PC-9 (cell line): ENCODE data around the gene ACMSD. TPM values are rescaled to one million over a fixed set of nuclear protein-coding genes. Genes with fewer than 3 reads are reported as not detected.
"Not testable (repeated sequence)": the region's sequence is repeated elsewhere in the genome, so short reads cannot be mapped to it uniquely, and the experiment has no call there.

Experiments used
- BruUV-seq: library from RNA; stranded (reverse); fragments of 400-500 nt; replicated peaks from 2 replicates; lab custom pipeline; 2021; lab: Mats Ljungman, UMichigan
- CTCF ChIA-PET: fragments of 300-600 bp; sonication (Branson Sonifier 250); formaldehyde crosslinking; loops from one replicate; lab custom pipeline; 2022; ENCODE audit warnings: antibody characterized with exemption; lab: Charles Lee
- POLR2A ChIA-PET: fragments of 300-600 bp; sonication (Branson Sonifier 250); formaldehyde crosslinking; loops from one replicate; lab custom pipeline; 2022; ENCODE audit warnings: antibody characterized with exemption; ENCODE audit not compliant: unreplicated experiment; lab: Charles Lee
- DNase-seq, 2 experiments: peaks; one replicate each; pipeline versions ENCODE4 v3.0.0 to v3.0.0-alpha.2; 2015 to 2022; ENCODE audit warnings: mixed read lengths in 1 of 2
- H2AFZ ChIP-seq: fragments of 200-600 bp; sonication (generic); 2 replicates; pipeline ENCODE4 v1.8.1; 2017; ENCODE audit warnings: antibody characterized with exemption
- H3F3A ChIP-seq: fragments of 200-600 bp; sonication (generic); 2 replicates; pipeline ENCODE4 v1.8.1; 2017; ENCODE audit warnings: antibody characterized with exemption, mild to moderate bottlenecking, low read depth; ENCODE audit not compliant: insufficient read depth
- H3K27ac ChIP-seq: fragments of 200-600 bp; sonication (generic); 2 replicates; pipeline ENCODE4 v1.6.1; 2016; ENCODE audit warnings: mixed run types
- H3K27me3 ChIP-seq: fragments of 200-600 bp; sonication (generic); 2 replicates; pipeline ENCODE4 v1.6.1; 2016; ENCODE audit warnings: low read depth, mixed run types; ENCODE audit not compliant: insufficient read depth
- H3K36me3 ChIP-seq: fragments of 200-600 bp; sonication (generic); 2 replicates; pipeline ENCODE4 v1.6.1; 2016; ENCODE audit warnings: low read depth, mixed run types
- H3K4me1 ChIP-seq: fragments of 200-600 bp; sonication (generic); replicated peaks from 2 replicates; pipeline ENCODE4 v1.6.1; 2016; ENCODE audit warnings: mixed run types; ENCODE audit not compliant: insufficient read depth
- H3K4me2 ChIP-seq: fragments of 200-600 bp; sonication (generic); 2 replicates; pipeline ENCODE4 v1.6.1; 2017; ENCODE audit warnings: mixed run types
- H3K4me3 ChIP-seq: fragments of 200-600 bp; sonication (generic); 2 replicates; pipeline ENCODE4 v1.6.1; 2016; ENCODE audit warnings: mixed run types
- H3K79me2 ChIP-seq: fragments of 200-600 bp; sonication (generic); 2 replicates; pipeline ENCODE4 v1.6.1; 2017; ENCODE audit warnings: low read depth, mixed run types
- H3K9me2 ChIP-seq: fragments of 200-600 bp; sonication (generic); 2 replicates; pipeline ENCODE4 v1.8.1; 2017; ENCODE audit warnings: mild to moderate bottlenecking; ENCODE audit not compliant: insufficient read depth
- H3K9me3 ChIP-seq: fragments of 200-600 bp; sonication (generic); 2 replicates; pipeline ENCODE4 v1.8.1; 2016; ENCODE audit warnings: low read depth; ENCODE audit not compliant: insufficient read depth
- H4K20me1 ChIP-seq: fragments of 200-600 bp; sonication (generic); 2 replicates; pipeline ENCODE4 v1.8.1; 2017; ENCODE audit not compliant: insufficient read depth
- EZH2 ChIP-seq: fragments of 200-600 bp; sonication (generic); IDR thresholded peaks from 2 replicates; pipeline ENCODE4 v1.8.0; 2017; ENCODE audit warnings: antibody characterized with exemption, low read depth
- intact Hi-C: fragments of 100-400 bp; cut with micrococcal nuclease; formaldehyde crosslinking; loops from one replicate; pipeline ENCODE4 v1.10.0; 2022; ENCODE audit not compliant: unreplicated experiment
- total RNA-seq: library from RNA; stranded (reverse); gene quantifications from 2 replicates; pipeline ENCODE4 v1.2.3, GENCODE V29; 2021
- TF ChIP-seq, protein P1 (sequence below): fragments of 200-600 bp; sonication (generic); conservative IDR thresholded peaks from 2 replicates; pipeline ENCODE4 v1.6.1; 2017; ENCODE audit warnings: mixed run types, antibody characterized with exemption, mild to moderate bottlenecking, moderate library complexity

ACMSD gene
- total RNA-seq, 1 experiment from 2014 or later, result not detected

- no peaks in the 10 kb centered on the region for H3K36me3 ChIP-seq
- peaks cover 13% of the 10 kb centered on the region for H3F3A ChIP-seq
- H3K9me3 ChIP-seq, result no peaks in the 10 kb centered on the region
- intact Hi-C loops, result no loop called here
- no peaks in the 10 kb centered on the region for H3K79me2 ChIP-seq
- no peak overlapping the region for H3K4me2 ChIP-seq
- CTCF ChIA-PET, result no interaction called here
- no peak overlapping the region for H2AFZ ChIP-seq
- no peaks in the 10 kb centered on the region for H3K9me2 ChIP-seq
- DNase-seq, result no peak
- TF ChIP-seq EZH2, result no peak
- TF ChIP-seq, protein P1, sequence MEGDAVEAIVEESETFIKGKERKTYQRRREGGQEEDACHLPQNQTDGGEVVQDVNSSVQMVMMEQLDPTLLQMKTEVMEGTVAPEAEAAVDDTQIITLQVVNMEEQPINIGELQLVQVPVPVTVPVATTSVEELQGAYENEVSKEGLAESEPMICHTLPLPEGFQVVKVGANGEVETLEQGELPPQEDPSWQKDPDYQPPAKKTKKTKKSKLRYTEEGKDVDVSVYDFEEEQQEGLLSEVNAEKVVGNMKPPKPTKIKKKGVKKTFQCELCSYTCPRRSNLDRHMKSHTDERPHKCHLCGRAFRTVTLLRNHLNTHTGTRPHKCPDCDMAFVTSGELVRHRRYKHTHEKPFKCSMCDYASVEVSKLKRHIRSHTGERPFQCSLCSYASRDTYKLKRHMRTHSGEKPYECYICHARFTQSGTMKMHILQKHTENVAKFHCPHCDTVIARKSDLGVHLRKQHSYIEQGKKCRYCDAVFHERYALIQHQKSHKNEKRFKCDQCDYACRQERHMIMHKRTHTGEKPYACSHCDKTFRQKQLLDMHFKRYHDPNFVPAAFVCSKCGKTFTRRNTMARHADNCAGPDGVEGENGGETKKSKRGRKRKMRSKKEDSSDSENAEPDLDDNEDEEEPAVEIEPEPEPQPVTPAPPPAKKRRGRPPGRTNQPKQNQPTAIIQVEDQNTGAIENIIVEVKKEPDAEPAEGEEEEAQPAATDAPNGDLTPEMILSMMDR, result no peak
- H3K4me1 ChIP-seq, result peaks cover 14% of the 10 kb centered on the region
- H4K20me1 ChIP-seq, result no peaks in the 10 kb centered on the region
- POLR2A ChIA-PET, result no interaction called here
- H3K27me3 ChIP-seq, result no peaks in the 10 kb centered on the region
- H3K27ac ChIP-seq, result no peak overlapping the region
- no peak overlapping the region for H3K4me3 ChIP-seq
- BruUV-seq, result no TSS peak
These were observed 15.0 kb upstream of the ACMSD start for GRCh38 chr2:134823431-134823830.

- Histone ChIP-seq H2AFZ (no peak overlapping the region), H3F3A (peaks cover 9% of the 10 kb centered on the region), H3K27ac (no peak overlapping the region), H3K4me1 (peaks cover 10% of the 10 kb centered on the region), H4K20me1 (no peaks in the 10 kb centered on the region), H3K79me2 (no peaks in the 10 kb centered on the region), H3K36me3 (no peaks in the 10 kb centered on the region), H3K9me3 (no peaks in the 10 kb centered on the region), H3K4me3 (no peak overlapping the region), H3K27me3 (no peaks in the 10 kb centered on the region), H3K4me2 (no peak overlapping the region), H3K9me2 (no peaks in the 10 kb centered on the region)
- DNase-seq, result no peak
- ChIA-PET POLR2A (no interaction called here), CTCF (no interaction called here)
- intact Hi-C loops, result no loop called here
- no TSS peak for BruUV-seq
- TF ChIP-seq, protein P1, result no peak
- TF ChIP-seq EZH2, result no peak
These were observed 14.6 kb upstream of the ACMSD start for GRCh38 chr2:134823832-134824231.

- H3K4me2 ChIP-seq, H3F3A ChIP-seq, H3K9me3 ChIP-seq, DNase-seq, POLR2A ChIA-PET, H3K9me2 ChIP-seq, CTCF ChIA-PET, H3K27ac ChIP-seq, H3K79me2 ChIP-seq, H3K27me3 ChIP-seq, H2AFZ ChIP-seq, BruUV-seq, H3K4me3 ChIP-seq, intact Hi-C loops, H3K36me3 ChIP-seq, H4K20me1 ChIP-seq, H3K4me1 ChIP-seq: not testable (repeated sequence)
These were observed 12.7 kb upstream of the ACMSD start for GRCh38 chr2:134825716-134826115.

GRCh38 chr2:134835471-134835870 is 2.9 kb upstream of the ACMSD start:
- DNase-seq, result no peak
- Histone ChIP-seq H3K27ac (no peak overlapping the region), H3K4me2 (no peak overlapping the region), H3K79me2 (no peaks in the 10 kb centered on the region), H3F3A (no peaks in the 10 kb centered on the region), H3K9me2 (no peaks in the 10 kb centered on the region), H3K4me1 (0 out of 2 replicates have a peak, but pooled peaks cover 5% of the 10 kb centered on the region), H3K27me3 (no peaks in the 10 kb centered on the region), H2AFZ (no peak overlapping the region), H3K36me3 (no peaks in the 10 kb centered on the region), H3K4me3 (no peak overlapping the region), H4K20me1 (no peaks in the 10 kb centered on the region), H3K9me3 (peaks cover 10% of the 10 kb centered on the region; the same call in 1 of the 2 replicates)
- intact Hi-C loops, result no loop called here
- TF ChIP-seq, protein P1, result no peak
- TF ChIP-seq EZH2, result no peak
- BruUV-seq, result no TSS peak
- ChIA-PET CTCF (no interaction called here), POLR2A (no interaction called here)
